BLaER1 treated with 17β-estradiol and CSF1 and Interleukin-3, amounts not matched to agents 10 nM and 100 nM (cell line): ENCODE data around the gene DTYMK.

Experiments used
- H3K27ac ChIP-seq, 11 experiments: shearing (Covaris generic); formaldehyde crosslinking; 2 replicates each; pipeline ENCODE4 v1.8.1; 2022
- H3K27me3 ChIP-seq, 11 experiments: shearing (Covaris generic); formaldehyde crosslinking; 2 replicates each; pipeline ENCODE4 v1.8.1; 2022
- H3K36me3 ChIP-seq, 11 experiments: shearing (Covaris generic); formaldehyde crosslinking; 2 replicates each; pipeline ENCODE4 v1.8.1; 2022
- H3K4me1 ChIP-seq, 10 experiments: shearing (Covaris generic); formaldehyde crosslinking; 2 replicates each; pipeline ENCODE4 v1.8.1; 2022
- H3K4me2 ChIP-seq, 11 experiments: shearing (Covaris generic); formaldehyde crosslinking; 2 replicates each; pipeline ENCODE4 v1.8.1; 2022
- H3K4me3 ChIP-seq, 10 experiments: shearing (Covaris generic); formaldehyde crosslinking; 2 replicates each; pipeline ENCODE4 v1.8.1; 2022
- H3K9ac ChIP-seq, 11 experiments: shearing (Covaris generic); formaldehyde crosslinking; 2 replicates each; pipeline ENCODE4 v1.8.1; 2022
- H3K9me3 ChIP-seq, 11 experiments: shearing (Covaris generic); formaldehyde crosslinking; replicated peaks in 1 of 11; 2 replicates each; pipeline ENCODE4 v1.8.1; 2022
- H4K20me1 ChIP-seq, 11 experiments: shearing (Covaris generic); formaldehyde crosslinking; 2 replicates each; pipeline ENCODE4 v1.8.1; 2022
- Cebpa-rat ChIP-seq, 11 experiments: shearing (Covaris generic); IDR thresholded peaks; 2 replicates each; pipeline ENCODE4 v1.8.1; 2022

The DTYMK gene

DNA sequence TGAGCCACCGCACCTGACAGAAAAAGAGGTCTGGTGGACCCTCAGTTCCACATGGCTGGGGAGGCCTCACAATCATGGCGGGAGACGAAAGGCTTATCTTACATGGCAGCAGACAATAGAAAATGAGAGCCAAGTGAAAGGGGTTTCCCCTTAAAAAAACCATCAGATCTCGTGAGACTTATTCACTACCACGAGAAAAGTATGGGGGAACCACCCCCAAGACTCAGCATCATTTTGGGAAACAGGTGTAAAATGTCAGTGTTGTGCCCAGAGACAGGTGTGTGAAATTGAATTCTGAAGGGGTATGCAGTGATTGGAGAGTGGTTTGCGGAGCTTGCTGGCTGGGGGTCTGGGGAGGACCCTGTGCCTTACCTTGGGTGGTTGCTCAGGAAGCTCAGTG, 43.3 kb upstream of the DTYMK start:
- TF ChIP-seq Cebpa-rat (IDR thresholded peaks at IDR 0.05), result no peak
- Histone ChIP-seq H3K9ac (peak overlapping the region in 1 of 11 experiments; percentile 59; a peak in 1 of 22 replicates), H4K20me1 (no peaks in the 10 kb centered on the region), H3K27ac (peak overlapping the region in 9 of 11 experiments; percentile 69 to 84 (median 78); a peak in 16 of 22 replicates), H3K4me1 (peaks cover 69 to 91% (median 88%) of the 10 kb centered on the region in 10 experiments), H3K36me3 (peaks cover 0 to 23% (median 10%) of the 10 kb centered on the region in 11 experiments; a peak in 18 of 22 replicates), H3K4me3 (no peak overlapping the region), H3K4me2 (peak overlapping the region; percentile 66 to 98 (median 82); a peak in 21 of 22 replicates), H3K27me3 (no peaks in the 10 kb centered on the region), H3K9me3 (peaks cover 0 to 6% (median 0%) of the 10 kb centered on the region in 11 experiments; a peak in 3 of 22 replicates)

DNA sequence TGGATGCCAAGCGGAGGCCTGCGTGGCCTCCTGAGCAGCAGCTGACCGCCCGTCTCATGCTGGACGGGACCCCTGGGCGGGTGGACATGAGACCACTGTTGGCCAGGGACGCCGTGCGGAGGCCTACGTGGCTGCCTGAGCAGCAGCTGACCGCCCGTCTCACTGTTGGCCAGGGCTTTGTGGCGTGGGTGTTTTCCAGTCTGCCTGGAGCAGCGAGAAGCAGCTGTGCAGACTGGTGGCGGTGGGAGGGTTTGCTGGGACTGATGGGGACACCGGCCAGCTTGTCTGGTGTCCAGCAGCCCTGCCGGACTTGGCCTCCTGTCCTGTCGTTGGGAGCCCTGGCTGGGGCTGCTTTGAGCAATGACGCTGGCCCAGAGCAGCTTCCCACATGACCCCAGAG, 42.0 kb upstream of the DTYMK start:
- H3K27ac ChIP-seq, result peak overlapping the region in 7 of 11 experiments; percentile 19 to 55 (median 29); a peak in 10 of 22 replicates

GRCh38 chr2:241728000-241728399, 41.4 kb upstream of the DTYMK start:
- Histone ChIP-seq H3K4me1 (peaks cover 64 to 87% (median 84%) of the 10 kb centered on the region in 10 experiments), H3K27me3 (no peaks in the 10 kb centered on the region), H3K36me3 (peaks cover 10 to 42% (median 28%) of the 10 kb centered on the region in 11 experiments; a peak in 21 of 22 replicates), H3K4me3 (no peak overlapping the region), H3K27ac (peak overlapping the region in 5 of 11 experiments; percentile 19 to 55 (median 34); a peak in 7 of 22 replicates), H3K4me2 (peak overlapping the region in 8 of 11 experiments; percentile 10 to 69 (median 32); a peak in 7 of 22 replicates), H3K9me3 (peaks cover 5 to 23% (median 10%) of the 10 kb centered on the region in 11 experiments), H3K9ac (peak overlapping the region in 1 of 11 experiments; percentile 25; a peak in 1 of 22 replicates), H4K20me1 (no peaks in the 10 kb centered on the region; a peak in 1 of 22 replicates)
- TF ChIP-seq Cebpa-rat (IDR thresholded peaks at IDR 0.05), result no peak

More for the DNA sequence above, 42.0 kb upstream of the DTYMK start:
- no peak overlapping the region for H3K4me3 ChIP-seq
- TF ChIP-seq Cebpa-rat (IDR thresholded peaks at IDR 0.05), result no peak
- H3K36me3 ChIP-seq, result peaks cover 4 to 36% (median 22%) of the 10 kb centered on the region in 11 experiments; a peak in 21 of 22 replicates
- no peaks in the 10 kb centered on the region for H3K27me3 ChIP-seq
- peaks cover 0 to 17% (median 4%) of the 10 kb centered on the region in 11 experiments; a peak in 12 of 22 replicates for H3K9me3 ChIP-seq
- peaks cover 70 to 94% (median 91%) of the 10 kb centered on the region in 10 experiments for H3K4me1 ChIP-seq
- H3K4me2 ChIP-seq, result peak overlapping the region in 7 of 11 experiments; percentile 15 to 68 (median 27); a peak in 9 of 22 replicates
- peak overlapping the region in 2 of 11 experiments; percentile 25 to 35; a peak in 3 of 22 replicates for H3K9ac ChIP-seq
- H4K20me1 ChIP-seq, result no peaks in the 10 kb centered on the region; a peak in 1 of 22 replicates

- H3K9ac ChIP-seq, result peak overlapping the region in 8 of 11 experiments; percentile 19 to 65 (median 48); a peak in 11 of 22 replicates
- peak overlapping the region; percentile 56 to 84 (median 68) for H3K4me2 ChIP-seq
- no peaks in the 10 kb centered on the region for H3K27me3 ChIP-seq
- H3K9me3 ChIP-seq, result peaks cover 15 to 36% (median 24%) of the 10 kb centered on the region in 11 experiments
- H3K4me1 ChIP-seq, result peaks cover 53 to 75% (median 70%) of the 10 kb centered on the region in 10 experiments
- H3K36me3 ChIP-seq, result peaks cover 25 to 57% (median 43%) of the 10 kb centered on the region in 11 experiments
- H4K20me1 ChIP-seq, result no peaks in the 10 kb centered on the region; a peak in 2 of 22 replicates
- no peak overlapping the region for H3K4me3 ChIP-seq
- peak overlapping the region in 9 of 11 experiments; percentile 25 to 67 (median 58); a peak in 13 of 22 replicates for H3K27ac ChIP-seq
- TF ChIP-seq Cebpa-rat (IDR thresholded peaks at IDR 0.05), result no peak
Measured at GRCh38 chr2:241726459-241726858, 39.8 kb upstream of the DTYMK start.

DNA sequence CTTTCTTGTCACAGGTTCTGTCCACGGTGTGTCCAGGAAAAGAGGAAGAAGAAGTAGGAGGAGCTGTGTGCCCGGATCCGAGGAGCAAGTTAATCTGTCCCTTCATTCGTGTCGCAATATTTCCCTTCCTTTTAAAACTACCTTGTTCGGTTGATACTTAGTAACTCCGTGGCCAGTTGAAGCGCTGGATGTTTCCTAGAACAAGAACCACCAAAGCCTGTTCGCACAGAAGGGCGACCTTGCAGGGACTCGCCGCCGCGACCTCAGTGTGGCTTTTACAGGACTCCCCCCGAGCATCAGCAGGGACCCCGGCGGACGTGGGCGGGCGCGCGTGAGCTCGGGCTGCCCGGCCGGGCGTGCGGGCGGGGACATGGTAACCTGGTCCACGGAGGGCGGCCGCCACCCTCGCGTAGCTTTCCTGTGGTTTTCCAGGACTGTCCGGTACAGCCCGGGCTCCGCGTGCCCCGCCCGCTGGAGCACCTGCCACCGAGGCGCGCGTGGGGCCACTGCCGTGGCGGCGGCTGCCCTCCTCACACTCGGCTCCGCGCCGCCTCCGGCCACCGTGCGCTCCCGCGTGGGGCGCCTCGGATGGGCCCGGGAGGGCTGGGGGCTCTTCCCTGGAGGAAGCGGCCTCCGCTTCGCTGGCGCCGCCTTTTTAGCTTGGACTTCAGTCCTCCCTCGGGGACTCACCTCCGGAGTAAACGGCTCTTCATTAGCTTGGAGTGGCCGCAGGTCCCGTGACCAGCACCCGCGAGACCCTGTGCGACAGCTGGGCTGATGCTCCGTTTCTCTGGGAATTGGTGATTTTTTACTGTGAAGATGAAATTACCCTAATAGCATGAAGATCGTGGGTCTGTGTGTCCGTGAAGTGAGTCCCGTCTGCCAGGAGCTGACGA, 38.6 kb upstream of the DTYMK start:
- peak overlapping the region in 6 of 11 experiments; percentile 5 to 64 (median 36); a peak in 8 of 22 replicates for H3K27ac ChIP-seq
- H4K20me1 ChIP-seq, result peaks cover 0 to 12% (median 5%) of the 10 kb centered on the region in 11 experiments; a peak in 9 of 22 replicates
- TF ChIP-seq Cebpa-rat (IDR thresholded peaks at IDR 0.05), result peak in 7 of 11 experiments; percentile 20 to 77 (median 44); a peak in 9 of 22 replicates
- no peaks in the 10 kb centered on the region for H3K27me3 ChIP-seq
- peaks cover 15 to 36% (median 24%) of the 10 kb centered on the region in 11 experiments for H3K9me3 ChIP-seq
- H3K36me3 ChIP-seq, result peaks cover 38 to 70% (median 56%) of the 10 kb centered on the region in 11 experiments
- peak overlapping the region; percentile 57 to 84 (median 69) for H3K4me2 ChIP-seq
- H3K4me3 ChIP-seq, result peak overlapping the region in 1 of 10 experiments; percentile 27; a peak in 1 of 20 replicates
- peaks cover 45 to 75% (median 67%) of the 10 kb centered on the region in 10 experiments for H3K4me1 ChIP-seq
- peak overlapping the region in 3 of 11 experiments; percentile 8 to 65 (median 49); a peak in 1 of 22 replicates for H3K9ac ChIP-seq

GRCh38 chr2:241724259-241724974, 37.8 kb upstream of the DTYMK start:
- Histone ChIP-seq H3K4me2 (peak overlapping the region; percentile 57 to 84 (median 69)), H3K27ac (peak overlapping the region in 3 of 11 experiments; percentile 18 to 40 (median 32); a peak in 2 of 22 replicates), H4K20me1 (peaks cover 0 to 20% (median 9%) of the 10 kb centered on the region in 11 experiments; a peak in 10 of 22 replicates), H3K4me1 (peaks cover 45 to 76% (median 68%) of the 10 kb centered on the region in 10 experiments), H3K4me3 (no peak overlapping the region), H3K9me3 (peaks cover 15 to 36% (median 24%) of the 10 kb centered on the region in 11 experiments), H3K9ac (0 out of 22 replicates have a peak overlapping the region, but pooled peaks of 1 of the 11 experiments have one; percentile 8), H3K36me3 (peaks cover 46 to 78% (median 64%) of the 10 kb centered on the region in 11 experiments), H3K27me3 (no peaks in the 10 kb centered on the region)
- TF ChIP-seq Cebpa-rat (IDR thresholded peaks at IDR 0.05), result no peak

- Histone ChIP-seq H3K36me3 (peaks cover 47 to 75% (median 66%) of the 10 kb centered on the region in 11 experiments), H4K20me1 (peaks cover 0 to 27% (median 9%) of the 10 kb centered on the region in 11 experiments; a peak in 11 of 22 replicates), H3K4me3 (peak overlapping the region in 1 of 10 experiments; percentile 8; a peak in 1 of 20 replicates), H3K4me1 (peaks cover 51 to 78% (median 70%) of the 10 kb centered on the region in 10 experiments), H3K4me2 (no peak overlapping the region), H3K9me3 (peaks cover 15 to 36% (median 24%) of the 10 kb centered on the region in 11 experiments), H3K27ac (no peak overlapping the region), H3K27me3 (no peaks in the 10 kb centered on the region), H3K9ac (no peak overlapping the region)
- TF ChIP-seq Cebpa-rat (IDR thresholded peaks at IDR 0.05), result no peak
Measured at GRCh38 chr2:241722896-241723454, 36.4 kb upstream of the DTYMK start.
